Smooth muscle cell (in vitro differentiated cells): ENCODE data around the gene TNK2. TPM values are rescaled to one million over a fixed set of nuclear protein-coding genes. Genes with fewer than 3 reads are reported as not detected.

ENCODE experiments used
- DNase-seq: peaks from one replicate; lab custom pipeline; 2025; ENCODE audit not compliant: unreplicated experiment; lab: John Stamatoyannopoulos, UW
- H2AFZ ChIP-seq: fragments of 200-600 bp; sonication (generic); 2 replicates; pipeline ENCODE4 v1.6.0; 2016; ENCODE audit warnings: antibody characterized with exemption, low read depth, mild to moderate bottlenecking
- H3F3A ChIP-seq: fragments of 200-600 bp; sonication (generic); 2 replicates; pipeline ENCODE4 v1.6.0; 2017; ENCODE audit warnings: antibody characterized with exemption, low read depth
- H3K27ac ChIP-seq: fragments of 200-600 bp; sonication (generic); 2 replicates; pipeline ENCODE4 v1.5.1; 2016; ENCODE audit warnings: low read depth, mild to moderate bottlenecking
- H3K27me3 ChIP-seq: fragments of 200-600 bp; sonication (generic); 2 replicates; pipeline ENCODE4 v1.6.1; 2016; ENCODE audit warnings: low read depth, mild to moderate bottlenecking
- H3K36me3 ChIP-seq: fragments of 200-600 bp; sonication (generic); 2 replicates; pipeline ENCODE4 v1.5.1; 2016; ENCODE audit warnings: low read depth
- H3K4me1 ChIP-seq: fragments of 200-600 bp; sonication (generic); 2 replicates; pipeline ENCODE4 v1.5.1; 2016; ENCODE audit warnings: low read depth
- H3K4me2 ChIP-seq: fragments of 200-600 bp; sonication (generic); 2 replicates; pipeline ENCODE4 v1.6.0; 2016; ENCODE audit warnings: mild to moderate bottlenecking
- H3K4me3 ChIP-seq: fragments of 200-600 bp; sonication (generic); 2 replicates; pipeline ENCODE4 v1.5.1; 2016; ENCODE audit warnings: mild to moderate bottlenecking
- H3K79me2 ChIP-seq: fragments of 200-600 bp; sonication (generic); 2 replicates; pipeline ENCODE4 v1.6.0; 2016; ENCODE audit warnings: low read depth, mild to moderate bottlenecking
- H3K9ac ChIP-seq: fragments of 200-600 bp; sonication (generic); 2 replicates; pipeline ENCODE4 v1.6.0; 2016; ENCODE audit warnings: low read depth
- H3K9me3 ChIP-seq: fragments of 200-600 bp; sonication (generic); replicated peaks from 2 replicates; pipeline ENCODE4 v1.5.1; 2016; ENCODE audit warnings: low read depth
- H4K20me1 ChIP-seq: fragments of 200-600 bp; sonication (generic); 2 replicates; pipeline ENCODE4 v1.6.0; 2016; ENCODE audit warnings: low read depth
- CTCF ChIP-seq: fragments of 200-600 bp; sonication (generic); IDR thresholded peaks from 2 replicates; pipeline ENCODE4 v1.5.1; 2017; ENCODE audit warnings: borderline replicate concordance, mild to moderate bottlenecking, antibody characterized with exemption; ENCODE audit not compliant: insufficient read depth, poor library complexity, severe bottlenecking
- WGBS: methylation state at CpG from one replicate; pipeline ENCODE4 v1.1.7; 2016; ENCODE audit warnings: low lambda C conversion rate; 5-methylcytosine and 5-hydroxymethylcytosine counted together
- polyA plus RNA-seq: library from polyadenylated mRNA; unstranded; fragments of >200 nt; fragmentation: Nextera tagmentation; extraction: Ambion mirVana; gene quantifications from 2 replicates; pipeline ENCODE4 v1.2.1, GENCODE V29; 2016
- total RNA-seq: library from RNA; depleted of rRNA; stranded (reverse); fragments of >200 nt; gene quantifications from 2 replicates; pipeline ENCODE4 v1.2.3, GENCODE V29; 2014

The TNK2 gene
- total and polyA plus RNA-seq, 2 experiments from 2014 or later: 2.8 to 10.6 TPM

GRCh38 chr3:195868336-195868865 lies 40.0 kb downstream of the TNK2 start:
- H3K79me2 ChIP-seq: no peaks in the 10 kb centered on the region
- H3F3A ChIP-seq: no peaks in the 10 kb centered on the region
- no peaks in the 10 kb centered on the region for H4K20me1 ChIP-seq
- H3K4me1 ChIP-seq: no peaks in the 10 kb centered on the region
- no peak overlapping the region for H3K27ac ChIP-seq
- no peak for TF ChIP-seq CTCF
- no peaks in the 10 kb centered on the region for H3K9me3 ChIP-seq
- H3K27me3 ChIP-seq: no peaks in the 10 kb centered on the region
- H3K9ac ChIP-seq: no peak overlapping the region
- no peak overlapping the region for H2AFZ ChIP-seq
- no peak for DNase-seq
- H3K4me2 ChIP-seq: no peak overlapping the region
- H3K4me3 ChIP-seq: no peak overlapping the region
- H3K36me3 ChIP-seq: no peaks in the 10 kb centered on the region
- WGBS: 95% methylated on average over 15 of the region's 39 CpGs

GRCh38 chr3:195867631-195868335 lies 40.6 kb downstream of the TNK2 start:
- H3K27ac ChIP-seq: no peak overlapping the region
- no peaks in the 10 kb centered on the region for H3K36me3 ChIP-seq
- no peak overlapping the region for H3K4me2 ChIP-seq
- H3K4me3 ChIP-seq: no peak overlapping the region
- no peaks in the 10 kb centered on the region for H3K9me3 ChIP-seq
- no peaks in the 10 kb centered on the region for H3F3A ChIP-seq
- TF ChIP-seq CTCF: no peak
- H4K20me1 ChIP-seq: no peaks in the 10 kb centered on the region
- DNase-seq: no peak
- no peaks in the 10 kb centered on the region for H3K4me1 ChIP-seq
- no peak overlapping the region for H3K9ac ChIP-seq
- H3K79me2 ChIP-seq: no peaks in the 10 kb centered on the region
- 94% methylated on average over 28 of the region's 40 CpGs for WGBS
- H2AFZ ChIP-seq: no peak overlapping the region
- no peaks in the 10 kb centered on the region for H3K27me3 ChIP-seq

GRCh38 chr3:195866686-195867511 lies 41.5 kb downstream of the TNK2 start:
- H2AFZ ChIP-seq: no peak overlapping the region
- no peaks in the 10 kb centered on the region for H3K27me3 ChIP-seq
- no peaks in the 10 kb centered on the region for H3K36me3 ChIP-seq
- H3K9me3 ChIP-seq: no peaks in the 10 kb centered on the region
- H3K4me2 ChIP-seq: no peak overlapping the region
- no peaks in the 10 kb centered on the region for H3K79me2 ChIP-seq
- H3K27ac ChIP-seq: no peak overlapping the region
- no peak overlapping the region for H3K4me3 ChIP-seq
- no peaks in the 10 kb centered on the region for H4K20me1 ChIP-seq
- WGBS: 93% methylated on average over 26 of the region's 30 CpGs
- no peaks in the 10 kb centered on the region for H3F3A ChIP-seq
- no peak overlapping the region for H3K9ac ChIP-seq
- H3K4me1 ChIP-seq: no peaks in the 10 kb centered on the region
- no peak for TF ChIP-seq CTCF
- DNase-seq: no peak
